OCI-LY3 (cell line): ENCODE measurements around the gene RALY.

Source experiments
- H2AFZ ChIP-seq: fragments of 200-600, 300-600 bp; shearing (Covaris generic); 2 replicates; pipeline ENCODE4 v1.6.0; 2014; ENCODE audit warnings: antibody characterized with exemption, low read depth, low read length
- H3K27ac ChIP-seq: fragments of 200-600, 300-600 bp; sonication (generic); 2 replicates; pipeline ENCODE4 v1.5.1; 2014; ENCODE audit warnings: mild to moderate bottlenecking, low read length, moderate library complexity, mixed read lengths
- H3K27me3 ChIP-seq: fragments of 200-600, 300-600 bp; sonication (generic); 2 replicates; pipeline ENCODE4 v1.6.1; 2014; ENCODE audit warnings: low read depth, low read length, mixed read lengths
- H3K36me3 ChIP-seq: fragments of 200-600, 300-600 bp; sonication (generic); replicated peaks from 2 replicates; pipeline ENCODE3; 2014; ENCODE audit warnings: low read depth, low read length, mixed read lengths
- H3K4me1 ChIP-seq: fragments of 300-600, 200-600 bp; sonication (generic); 2 replicates; pipeline ENCODE4 v1.6.1; 2014; ENCODE audit warnings: low read length, mixed read lengths
- H3K4me2 ChIP-seq: fragments of 200-600, 300-600 bp; sonication (generic); 2 replicates; pipeline ENCODE4 v1.6.1; 2014; ENCODE audit warnings: low read length, mixed read lengths
- H3K4me3 ChIP-seq: fragments of 300-600, 200-600 bp; sonication (generic); 2 replicates; pipeline ENCODE4 v1.5.1; 2014; ENCODE audit warnings: antibody characterized with exemption, mild to moderate bottlenecking, low read length, moderate library complexity
- H3K79me2 ChIP-seq: fragments of 300-600, 200-600 bp; shearing (Covaris generic); 2 replicates; pipeline ENCODE4 v1.6.1; 2014; ENCODE audit warnings: mild to moderate bottlenecking, low read length, mixed read lengths
- H3K9ac ChIP-seq: fragments of 300-600, 200-600 bp; shearing (Covaris generic); 2 replicates; pipeline ENCODE4 v1.6.0; 2014; ENCODE audit warnings: mild to moderate bottlenecking, low read length, moderate library complexity
- H3K9me3 ChIP-seq: fragments of 200-600, 300-600 bp; shearing (Covaris generic); 2 replicates; pipeline ENCODE4 v1.6.1; 2014; ENCODE audit warnings: low read length, mixed read lengths; ENCODE audit not compliant: insufficient read depth
- H4K20me1 ChIP-seq: fragments of 200-600, 300-600 bp; sonication (generic); 2 replicates; pipeline ENCODE4 v1.6.1; 2016; ENCODE audit warnings: low read length, mixed read lengths; ENCODE audit not compliant: insufficient read depth
- CTCF ChIP-seq: fragments of 200-600, 300-600 bp; sonication (generic); IDR thresholded peaks from 2 replicates; pipeline ENCODE4 v1.5.1; 2014; ENCODE audit warnings: antibody characterized with exemption, low read length, low read depth
- EZH2phosphoT487 ChIP-seq: fragments of 200-600 bp; shearing (Covaris generic); IDR thresholded peaks from 2 replicates; pipeline ENCODE4 v1.6.1; 2018; ENCODE audit warnings: antibody characterized with exemption, mixed run types, low read depth

The RALY gene

GRCh38 chr20:34040300-34040995, 46.7 kb downstream of the RALY start:
- Histone ChIP-seq H3K4me2 (no peak overlapping the region), H3K9me3 (no peaks in the 10 kb centered on the region), H4K20me1 (peaks cover 91% of the 10 kb centered on the region), H3K4me3 (no peak overlapping the region), H3K27ac (no peak overlapping the region), H3K27me3 (no peaks in the 10 kb centered on the region), H3K4me1 (no peaks in the 10 kb centered on the region), H3K36me3 (peaks cover 3% of the 10 kb centered on the region), H2AFZ (no peak overlapping the region), H3K9ac (no peak overlapping the region), H3K79me2 (peaks cover 65% of the 10 kb centered on the region)
- TF ChIP-seq CTCF (no peak), EZH2phosphoT487 (no peak)

GRCh38 chr20:34041226-34041625, 47.5 kb downstream of the RALY start:
- Histone ChIP-seq H3K27ac (no peak overlapping the region), H3K36me3 (peaks cover 3% of the 10 kb centered on the region), H3K4me2 (no peak overlapping the region), H3K4me3 (no peak overlapping the region), H3K9me3 (no peaks in the 10 kb centered on the region), H3K79me2 (peaks cover 64% of the 10 kb centered on the region), H2AFZ (no peak overlapping the region), H3K4me1 (no peaks in the 10 kb centered on the region), H3K27me3 (no peaks in the 10 kb centered on the region), H3K9ac (no peak overlapping the region), H4K20me1 (peaks cover 91% of the 10 kb centered on the region)
- TF ChIP-seq CTCF (no peak), EZH2phosphoT487 (no peak)

- no peaks in the 10 kb centered on the region for H3K4me1 ChIP-seq
- TF ChIP-seq EZH2phosphoT487 (no peak), CTCF (no peak)
- no peak overlapping the region for H3K4me3 ChIP-seq
- no peak overlapping the region for H3K4me2 ChIP-seq
- peaks cover 3% of the 10 kb centered on the region for H3K36me3 ChIP-seq
- H3K79me2 ChIP-seq = peaks cover 59% of the 10 kb centered on the region
- no peak overlapping the region for H2AFZ ChIP-seq
- H3K27me3 ChIP-seq = no peaks in the 10 kb centered on the region
- no peak overlapping the region for H3K9ac ChIP-seq
- peaks cover 90% of the 10 kb centered on the region for H4K20me1 ChIP-seq
- no peak overlapping the region for H3K27ac ChIP-seq
- no peaks in the 10 kb centered on the region for H3K9me3 ChIP-seq
These were observed 48.6 kb downstream of the RALY start for GRCh38 chr20:34042262-34042661.

- no peak overlapping the region for H3K9ac ChIP-seq
- H3K4me1 ChIP-seq = no peaks in the 10 kb centered on the region
- H3K27me3 ChIP-seq = no peaks in the 10 kb centered on the region
- H3K4me3 ChIP-seq = no peak overlapping the region
- H3K79me2 ChIP-seq = peaks cover 59% of the 10 kb centered on the region
- no peak for TF ChIP-seq EZH2phosphoT487
- TF ChIP-seq CTCF = no peak
- H3K27ac ChIP-seq = no peak overlapping the region
- H3K4me2 ChIP-seq = no peak overlapping the region
- peaks cover 90% of the 10 kb centered on the region for H4K20me1 ChIP-seq
- H2AFZ ChIP-seq = no peak overlapping the region
- H3K9me3 ChIP-seq = no peaks in the 10 kb centered on the region
- peaks cover 3% of the 10 kb centered on the region for H3K36me3 ChIP-seq
These were observed 49.3 kb downstream of the RALY start for GRCh38 chr20:34043025-34043424.
